UCSD-AML1 (cell line): Measurements from ENCODE around the gene SMAD9.

Experiments
- DNase-seq: peaks from one replicate; lab custom pipeline; 2025; ENCODE audit not compliant: unreplicated experiment; lab: John Stamatoyannopoulos, UW

Gene SMAD9

GRCh38 chr13:36819739-36820090, 100.3 kb downstream of the SMAD9 start:
- peak; percentile 49 for DNase-seq

DNA sequence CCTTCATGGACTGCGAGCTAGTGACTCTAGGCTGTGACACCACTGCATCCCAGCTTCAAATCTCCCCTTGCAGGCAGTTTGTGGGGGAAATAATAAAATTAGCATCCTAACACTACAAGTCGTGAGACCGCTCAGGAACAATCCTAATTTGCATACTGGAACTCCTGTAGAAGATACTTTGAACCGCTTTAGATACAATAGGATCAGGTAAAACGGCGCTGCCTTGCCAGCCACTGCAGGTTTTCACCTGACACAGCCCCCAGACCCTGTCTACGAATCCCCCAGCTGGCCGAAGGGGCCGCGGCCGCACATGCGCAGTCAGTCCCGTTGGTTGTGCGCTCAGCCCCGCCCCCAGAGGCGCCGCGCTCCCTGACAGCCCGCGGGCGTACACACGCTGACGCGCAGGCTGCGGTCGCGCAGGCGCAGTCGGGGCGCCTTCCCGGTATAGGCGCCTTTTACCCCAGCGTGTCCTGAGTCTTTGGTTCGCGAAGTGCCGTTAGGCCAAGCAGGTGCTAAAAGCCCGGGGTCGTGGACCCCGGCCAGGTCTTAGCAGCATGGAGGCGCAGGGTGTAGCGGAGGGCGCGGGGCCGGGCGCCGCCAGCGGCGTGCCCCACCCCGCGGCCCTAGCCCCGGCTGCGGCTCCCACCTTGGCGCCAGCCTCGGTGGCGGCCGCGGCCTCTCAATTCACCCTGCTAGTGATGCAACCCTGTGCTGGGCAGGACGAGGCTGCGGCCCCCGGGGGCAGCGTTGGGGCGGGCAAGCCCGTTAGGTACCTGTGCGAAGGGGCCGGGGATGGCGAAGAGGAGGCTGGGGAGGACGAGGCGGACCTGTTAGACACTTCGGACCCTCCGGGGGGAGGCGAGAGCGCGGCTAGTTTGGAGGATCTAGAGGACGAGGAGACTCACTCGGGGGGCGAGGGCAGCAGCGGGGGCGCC, 101.0 kb downstream of the SMAD9 start, which contains the start of gene RFXAP:
RFXAP (plus strand) TSS at position 419 of the 935 bp plus-strand sequence; CDS start at position 555, 136 bp downstream.
- DNase-seq, result peak; percentile 94

DNA sequence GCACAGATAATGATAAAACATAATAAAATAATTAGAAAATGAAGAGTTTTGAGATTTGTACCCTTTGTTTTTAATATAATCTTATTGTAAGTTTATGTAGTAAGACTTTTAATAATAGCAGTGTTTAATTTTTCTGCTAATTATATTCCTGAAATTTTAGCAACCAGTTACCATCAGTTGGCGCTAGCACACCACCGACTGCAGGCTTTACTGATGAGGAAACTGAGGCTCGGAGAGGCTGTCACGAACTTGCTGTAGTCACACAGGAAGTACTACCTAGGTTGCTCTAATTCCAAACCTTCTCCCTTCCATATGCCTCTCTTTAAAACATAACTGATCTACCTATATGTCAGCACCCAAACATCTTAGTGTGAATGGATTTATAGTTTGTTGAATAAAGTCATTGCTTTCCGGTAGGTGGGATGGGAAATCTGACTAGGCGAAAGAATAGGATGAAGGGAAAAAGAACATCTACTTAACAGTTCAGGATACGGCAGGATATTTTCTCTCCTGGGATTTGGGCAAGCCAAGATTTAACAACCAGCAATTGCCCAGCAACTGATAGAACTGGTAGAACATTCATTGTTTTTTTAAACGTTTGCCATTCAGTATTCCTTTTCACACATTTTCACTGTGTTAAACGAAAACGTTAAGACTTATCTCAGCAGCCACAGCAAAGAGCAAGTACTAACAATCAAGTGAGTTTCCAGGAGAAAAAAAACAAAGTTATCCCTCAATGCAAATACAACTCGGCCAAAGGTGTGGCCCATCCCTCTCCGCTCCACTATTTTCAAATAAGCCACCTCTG, 101.8 kb downstream of the SMAD9 start:
- DNase-seq, result no peak

- DNase-seq, result no peak
These were observed 105.0 kb downstream of the SMAD9 start for GRCh38 chr13:36815062-36815461.

- peak; percentile 12 for DNase-seq
These were observed 105.6 kb downstream of the SMAD9 start for GRCh38 chr13:36814465-36814864.

DNA sequence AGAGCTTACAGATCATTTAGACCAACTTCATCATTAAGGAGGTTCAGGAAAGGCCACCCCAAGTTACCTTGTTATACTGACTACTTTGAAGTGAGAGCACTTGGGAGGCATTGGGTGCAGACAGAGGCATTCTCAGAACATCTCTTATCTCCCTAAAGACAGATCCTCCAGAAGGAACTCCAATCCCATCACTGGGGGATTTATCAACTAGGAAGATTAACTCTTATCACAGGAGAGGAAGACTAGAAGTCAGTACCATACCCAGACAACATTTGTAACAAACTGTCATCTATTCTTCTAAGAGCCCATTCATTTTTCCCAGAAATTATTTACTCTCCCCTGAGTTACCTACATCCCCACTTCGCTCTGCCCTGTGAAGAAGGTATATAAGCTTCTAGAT, 106.8 kb downstream of the SMAD9 start:
- no peak for DNase-seq

- no peak for DNase-seq
These were observed 112.4 kb downstream of the SMAD9 start for GRCh38 chr13:36807616-36808015.

- DNase-seq, result no peak
These were observed 113.9 kb downstream of the SMAD9 start for GRCh38 chr13:36806102-36806501.

DNA sequence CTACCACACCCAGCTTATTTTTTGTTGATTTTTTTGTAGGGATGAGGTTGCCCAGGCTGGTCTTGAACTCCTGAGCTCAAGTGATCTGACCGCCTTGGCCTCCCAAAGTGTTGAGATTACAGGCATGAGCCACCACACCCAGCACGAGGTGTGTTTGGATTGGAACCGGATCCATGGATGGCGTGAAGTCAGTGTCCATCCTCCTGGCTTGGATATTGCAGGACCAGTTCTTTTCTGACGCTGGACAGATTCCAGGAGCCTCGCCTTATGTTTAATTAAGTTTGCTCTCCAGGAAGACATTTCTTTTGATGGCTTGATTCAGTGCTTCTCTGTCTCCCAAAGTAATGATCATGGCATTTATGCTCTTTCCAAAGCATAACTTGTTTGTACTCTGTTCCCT, 115.5 kb downstream of the SMAD9 start:
- DNase-seq, result no peak

GRCh38 chr13:36801035-36801434, 119.0 kb downstream of the SMAD9 start:
- no peak for DNase-seq

DNA sequence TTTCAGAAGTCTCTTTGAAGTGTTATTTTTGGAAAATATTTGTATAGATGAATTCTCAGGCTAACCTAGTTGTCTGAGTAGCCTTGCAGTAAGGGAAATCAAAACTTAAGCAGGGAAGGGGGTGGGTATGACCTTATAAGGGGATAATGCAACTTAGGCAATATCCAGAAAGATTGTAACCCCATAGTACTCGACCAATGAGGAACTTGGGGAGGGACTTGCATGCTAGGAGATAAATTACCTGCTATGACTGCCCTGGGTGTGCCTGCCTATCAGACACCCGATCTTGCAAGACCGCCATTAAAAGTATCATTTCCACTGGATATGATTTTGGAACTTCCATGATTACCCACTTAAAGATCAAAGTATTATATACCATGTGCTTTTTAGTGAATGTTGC, 124.0 kb downstream of the SMAD9 start:
- no peak for DNase-seq

GRCh38 chr13:36795463-36795862, 124.6 kb downstream of the SMAD9 start:
- no peak for DNase-seq
